CD4-positive, alpha-beta T cell treated with Interleukin-10 for 1 hour (primary cell): ENCODE measurements around the gene KCTD7.
"Not testable (repeated sequence)": the region's sequence is repeated elsewhere in the genome, so short reads cannot be mapped to it uniquely, and the experiment has no call there.

ENCODE experiments used
- DNase-seq: peaks from one replicate; pipeline ENCODE4 v3.0.0-alpha.2; 2020

Gene KCTD7

DNA sequence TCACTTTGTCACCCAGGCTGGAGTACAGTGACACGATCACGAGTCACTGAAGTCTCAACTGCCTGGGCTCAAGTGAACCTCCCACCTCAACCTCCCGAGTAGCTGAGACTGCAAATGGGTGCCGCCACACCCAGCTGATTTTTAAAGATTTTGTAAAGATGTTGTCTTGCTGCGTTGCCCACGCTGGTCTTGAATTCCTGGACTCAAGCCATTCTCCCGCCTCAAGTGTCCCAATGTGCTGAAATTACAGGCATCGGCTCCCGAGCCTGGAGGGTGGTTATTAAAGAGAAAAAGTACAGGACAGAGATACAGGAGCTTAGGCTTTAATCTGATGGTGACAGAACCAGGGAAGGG lies 55.1 kb downstream of the KCTD7 start:
- DNase-seq = no peak

GRCh38 chr7:66685663-66686062 lies 57.0 kb downstream of the KCTD7 start:
- DNase-seq = not testable (repeated sequence)

- DNase-seq = no peak
Measured at GRCh38 chr7:66687186-66687585, 58.5 kb downstream of the KCTD7 start.

DNA sequence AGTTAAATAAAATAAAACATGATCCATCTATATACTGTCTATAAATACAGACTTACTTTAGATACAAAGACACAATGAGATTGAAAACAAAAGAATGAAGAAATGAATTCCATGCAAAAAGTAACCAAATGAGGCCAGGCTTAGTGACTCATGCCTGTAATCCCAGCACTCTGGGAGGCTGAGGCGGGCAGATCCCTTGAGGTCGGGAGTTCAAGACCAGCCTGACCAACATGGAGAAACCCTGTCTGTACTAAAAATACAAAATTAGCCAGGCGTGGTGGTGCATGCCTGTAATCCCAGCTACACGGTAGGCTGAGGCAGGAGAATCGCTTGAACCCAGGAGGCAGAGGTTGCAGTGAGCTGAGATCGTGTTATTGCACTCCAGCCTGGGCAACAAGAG lies 59.0 kb downstream of the KCTD7 start:
- not testable (repeated sequence) for DNase-seq

DNA sequence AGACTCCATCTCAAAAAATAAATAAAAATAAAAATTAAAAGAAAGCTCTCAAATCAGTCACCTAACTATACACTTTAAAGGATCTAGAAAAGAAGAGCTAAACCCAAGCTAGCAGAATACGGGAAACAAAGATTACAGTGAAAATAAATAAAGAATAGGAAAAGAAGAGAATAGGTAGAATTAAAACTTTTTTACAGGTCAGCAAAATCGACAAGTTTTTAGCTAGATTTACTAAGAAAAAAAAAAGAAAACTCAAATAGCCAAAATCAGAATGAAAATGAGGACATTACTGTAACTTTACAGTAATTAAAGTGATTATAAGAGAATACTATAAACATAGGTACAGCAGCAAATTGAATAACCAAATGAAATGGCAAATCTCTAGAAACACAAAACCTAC lies 60.4 kb downstream of the KCTD7 start:
- DNase-seq = no peak

- DNase-seq = no peak
Measured at GRCh38 chr7:66693331-66693730, 64.7 kb downstream of the KCTD7 start.
